Right hindlimb (tissue), 1 donor: Measurements from ENCODE around the gene C10orf143.
A peak's percentile ranks its signal among the peaks of the same experiment; 100 is the strongest.
"Not testable (repeated sequence)": the region's sequence is repeated elsewhere in the genome, so short reads cannot be mapped to it uniquely, and the experiment has no call there.

Source experiments
- DNase-seq: peaks from one replicate; pipeline ENCODE4 v3.0.0-alpha.2; 2018

The C10orf143 gene

DNA sequence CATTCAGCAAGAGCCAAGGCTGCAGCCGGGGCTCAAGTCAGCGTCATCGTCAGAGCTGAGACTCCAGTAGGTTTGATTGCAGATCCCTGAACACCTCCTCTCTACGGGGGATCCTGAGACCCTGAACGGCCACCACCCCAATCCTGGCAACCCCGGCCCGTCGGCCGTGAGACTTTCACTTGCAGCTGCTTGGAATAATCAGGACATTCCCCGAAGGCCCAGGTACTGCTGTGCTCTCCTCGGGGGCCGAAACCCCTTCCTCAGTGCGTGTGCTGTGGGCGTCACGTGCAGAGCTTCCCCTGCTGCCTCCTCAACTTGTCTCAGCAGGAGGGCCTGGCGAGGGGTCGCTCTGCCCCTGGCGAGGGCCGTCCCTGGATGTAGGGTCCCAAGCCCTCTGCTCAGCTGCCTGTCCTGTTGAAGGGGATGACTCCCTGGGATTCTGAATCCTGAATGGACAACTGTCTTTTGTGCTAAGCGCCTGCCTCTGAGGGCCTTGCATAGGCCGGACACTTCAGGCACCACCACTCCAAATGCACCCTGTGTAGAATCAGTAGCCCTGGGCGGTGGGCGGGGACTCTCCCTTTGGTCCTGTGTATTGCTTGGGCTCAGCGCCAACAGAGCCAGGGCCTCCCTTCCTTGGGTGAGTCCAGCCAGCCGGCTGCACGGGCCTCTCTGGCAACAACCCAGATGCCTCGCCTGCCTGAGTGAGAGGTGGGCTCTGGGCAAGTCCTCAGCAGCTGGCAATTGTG lies 82.7 kb downstream of the C10orf143 start:
- DNase-seq = no peak

DNA sequence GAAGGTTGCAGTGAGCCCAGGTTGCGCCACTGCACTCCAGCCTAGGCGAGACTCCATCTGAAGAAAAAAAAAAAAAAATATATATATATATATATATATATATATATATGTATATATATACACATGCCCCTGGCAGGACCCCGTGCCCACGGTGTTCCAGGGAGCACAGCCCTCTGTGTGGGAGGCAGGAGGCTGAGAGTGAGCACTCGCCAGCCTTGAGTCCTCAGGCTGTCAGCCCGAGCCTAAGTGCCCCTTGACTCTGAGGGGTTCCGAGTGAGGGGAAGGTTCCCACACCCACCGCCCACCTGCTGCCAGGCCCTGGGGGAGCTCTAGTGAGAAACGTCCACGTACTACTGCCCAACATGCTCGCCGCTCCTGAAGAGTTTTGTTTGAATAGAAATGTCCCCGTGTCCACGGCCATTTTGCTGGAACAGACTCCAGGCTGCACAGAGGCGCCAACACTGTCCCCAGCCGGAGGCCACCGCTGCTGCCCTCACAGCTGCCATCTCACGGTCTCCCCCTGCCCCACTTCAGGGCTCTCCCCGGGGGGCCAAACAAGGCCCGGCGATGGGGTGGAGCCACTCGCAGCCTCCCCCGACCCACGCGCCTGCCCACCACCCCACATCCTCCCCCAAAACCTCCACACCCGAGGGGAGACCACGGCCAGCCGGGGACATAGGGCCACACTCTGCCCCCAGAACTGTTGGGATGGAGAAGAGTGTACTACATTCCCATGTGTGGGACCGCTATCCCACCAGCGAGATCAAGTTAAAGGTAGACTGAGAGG lies 83.8 kb downstream of the C10orf143 start:
- DNase-seq = peak; percentile 8

DNA sequence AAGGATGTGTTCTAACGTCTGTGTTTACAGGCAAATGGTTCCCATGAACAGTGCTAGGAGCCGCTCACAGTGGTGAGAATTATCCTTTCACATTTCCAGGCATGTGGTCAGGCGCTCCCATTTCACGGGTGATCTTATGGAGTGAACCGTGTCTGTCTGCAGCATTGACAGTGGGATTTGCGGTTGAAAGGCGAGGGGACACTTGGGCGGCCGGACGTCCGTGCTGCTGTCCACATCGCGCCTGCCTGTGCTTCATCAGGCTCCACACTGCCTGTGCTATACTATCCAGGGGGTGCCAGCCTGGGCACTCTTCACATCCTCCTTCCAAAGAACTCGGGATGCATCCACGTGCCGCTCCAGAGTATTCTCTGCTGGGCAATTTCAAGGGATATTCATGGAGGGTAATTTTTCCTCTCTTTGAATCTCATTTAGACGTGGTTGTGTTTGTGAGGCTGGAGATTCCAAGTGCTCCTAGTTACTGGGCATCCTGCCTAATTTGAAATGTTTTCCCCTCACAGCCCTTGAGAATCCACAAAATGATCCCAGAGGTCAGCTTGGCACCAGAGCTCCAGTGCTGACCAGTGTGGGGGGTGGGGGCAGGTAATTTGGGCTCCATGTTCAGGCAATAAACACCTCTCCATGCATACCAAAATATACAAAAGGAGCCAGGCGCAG lies 84.7 kb downstream of the C10orf143 start:
- peak; percentile 7 for DNase-seq

DNA sequence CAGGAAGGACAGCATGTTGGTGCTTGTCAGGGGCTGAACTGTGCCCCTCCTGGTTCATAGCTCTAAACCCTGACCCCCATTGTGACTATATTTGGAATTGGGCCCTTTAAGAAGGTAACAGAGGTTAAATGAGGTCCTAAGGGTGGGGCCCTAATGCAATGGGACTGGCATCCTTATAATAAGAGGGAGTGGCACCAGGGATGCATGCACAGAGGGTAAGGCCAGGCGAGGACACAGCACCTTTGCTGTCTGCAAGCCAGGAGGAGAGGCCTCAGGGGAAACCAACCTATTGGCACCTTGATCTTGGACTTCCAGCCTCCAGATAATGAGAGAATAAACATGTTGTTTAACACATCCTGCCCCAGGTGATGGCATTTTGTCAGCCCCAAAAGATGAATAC lies 85.3 kb downstream of the C10orf143 start:
- DNase-seq = peak; percentile 2

DNA sequence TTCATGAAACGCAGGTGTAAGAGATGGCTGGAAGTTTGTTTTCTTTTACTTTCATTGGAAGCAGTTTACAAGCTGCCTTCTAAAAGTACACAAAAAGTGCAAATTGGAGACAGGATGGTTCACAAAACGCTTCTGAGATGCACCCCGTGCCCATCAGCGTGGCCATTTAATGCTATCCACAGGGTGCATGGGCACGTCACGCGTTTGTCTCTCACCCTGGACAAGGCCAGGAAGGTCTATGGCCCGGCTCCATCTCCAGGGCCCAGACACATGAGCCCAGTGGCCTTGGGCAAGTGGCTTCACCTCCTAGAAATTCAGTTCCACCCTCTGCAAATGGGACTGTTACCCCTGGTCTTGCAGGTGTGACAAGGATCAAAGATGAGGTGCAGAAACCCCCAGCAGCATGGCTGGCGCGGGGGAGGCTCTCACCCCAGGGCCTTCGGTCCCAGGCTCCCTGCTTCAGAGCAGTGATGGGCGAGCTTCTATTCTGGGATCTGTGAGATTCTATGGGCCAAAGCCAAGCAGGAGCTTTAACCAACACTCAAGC lies 85.8 kb downstream of the C10orf143 start:
- peak; percentile 8 for DNase-seq

DNA sequence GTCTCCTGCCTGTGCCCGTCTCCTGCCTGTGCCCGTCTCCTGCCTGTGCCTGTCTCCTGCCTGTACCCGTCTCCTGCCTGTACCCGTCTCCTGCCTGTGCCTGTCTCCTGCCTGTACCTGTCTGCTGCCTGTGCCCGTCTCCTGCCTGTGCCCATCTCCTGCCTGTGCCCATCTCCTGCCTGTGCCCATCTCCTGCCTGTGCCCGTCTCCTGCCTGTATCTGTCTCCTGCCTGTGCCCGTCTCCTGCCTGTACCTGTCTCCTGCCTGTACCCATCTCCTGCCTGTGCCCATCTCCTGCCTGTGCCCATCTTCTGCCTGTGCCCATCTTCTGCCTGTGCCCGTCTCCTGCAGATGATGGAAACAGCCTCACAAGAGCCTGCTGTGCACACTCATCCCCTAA lies 86.3 kb downstream of the C10orf143 start:
- DNase-seq = not testable (repeated sequence)

DNA sequence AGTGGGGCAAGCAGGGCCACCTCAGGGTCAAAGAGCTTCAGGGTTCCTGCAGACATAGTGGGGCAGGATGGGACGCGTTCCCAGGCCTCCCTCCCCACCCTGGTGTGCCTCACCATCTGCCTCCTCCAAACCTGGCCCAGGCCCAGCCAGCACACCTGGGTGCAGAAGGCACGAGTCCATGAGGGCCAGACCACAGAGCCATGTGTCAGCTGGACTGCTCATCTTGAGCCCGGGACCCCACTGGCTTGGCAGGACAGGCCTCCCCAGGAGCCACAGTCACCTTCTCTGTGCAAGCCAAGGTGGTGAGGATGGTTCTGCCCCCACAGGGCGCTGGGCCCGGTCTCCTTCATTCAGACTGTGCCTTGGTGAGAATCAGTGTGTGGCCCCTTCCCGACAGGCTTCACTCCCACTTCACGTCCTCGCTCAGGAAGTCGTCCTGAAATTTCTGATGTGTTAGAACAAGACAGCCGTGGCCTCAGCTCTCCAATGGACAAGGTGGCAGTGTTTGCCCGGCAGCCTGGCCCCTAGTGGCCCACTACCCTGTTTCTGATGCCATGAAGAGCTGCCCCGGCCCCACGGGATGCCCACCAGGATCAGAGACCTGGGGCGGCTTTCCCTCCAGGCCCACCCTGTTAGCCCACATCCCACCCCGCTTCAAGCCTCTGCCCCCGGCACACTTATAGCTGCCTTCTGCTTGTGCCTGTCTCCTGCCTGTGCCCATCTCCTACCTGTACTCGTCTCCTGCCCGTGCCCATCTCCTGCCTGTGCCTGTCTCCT lies 87.0 kb downstream of the C10orf143 start:
- peak; percentile 11 for DNase-seq

DNA sequence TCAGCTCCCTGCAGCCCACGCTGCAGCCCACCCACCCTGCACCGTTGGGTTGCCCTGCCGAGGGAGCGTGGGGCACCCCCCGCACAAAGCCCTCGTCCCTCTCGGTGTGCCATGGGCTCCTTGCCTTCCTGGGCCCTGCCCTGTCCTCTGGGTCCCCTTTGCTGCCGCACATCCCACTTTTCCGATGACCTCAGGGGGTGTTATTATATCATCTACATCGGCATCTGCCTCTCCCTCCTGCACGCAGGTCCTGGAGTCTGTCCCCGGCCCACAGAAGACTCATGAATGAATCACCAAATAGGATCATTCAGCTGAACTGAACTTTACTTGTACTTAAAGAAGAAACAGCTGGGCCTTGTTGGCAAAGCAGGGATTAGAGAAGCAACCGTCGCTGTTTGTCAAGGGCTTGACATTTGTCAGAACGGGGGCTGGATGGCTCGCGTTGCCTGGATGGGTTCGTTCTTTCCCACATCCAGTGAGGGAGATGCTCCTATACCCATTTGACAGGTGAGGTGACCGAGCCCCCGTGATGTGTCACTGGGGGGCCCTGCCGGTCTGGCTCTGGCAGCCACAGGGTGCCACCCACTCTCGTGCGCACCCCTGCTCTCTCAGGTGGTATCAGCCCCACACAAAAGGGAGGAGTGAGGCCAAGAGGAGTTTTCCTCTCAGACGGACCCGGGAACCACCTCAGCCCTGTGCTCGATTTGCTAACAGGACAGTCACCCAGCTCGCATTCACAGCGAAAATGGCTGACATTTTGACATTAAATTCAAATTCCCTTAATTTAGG lies 87.9 kb downstream of the C10orf143 start:
- DNase-seq = peak; percentile 51

DNA sequence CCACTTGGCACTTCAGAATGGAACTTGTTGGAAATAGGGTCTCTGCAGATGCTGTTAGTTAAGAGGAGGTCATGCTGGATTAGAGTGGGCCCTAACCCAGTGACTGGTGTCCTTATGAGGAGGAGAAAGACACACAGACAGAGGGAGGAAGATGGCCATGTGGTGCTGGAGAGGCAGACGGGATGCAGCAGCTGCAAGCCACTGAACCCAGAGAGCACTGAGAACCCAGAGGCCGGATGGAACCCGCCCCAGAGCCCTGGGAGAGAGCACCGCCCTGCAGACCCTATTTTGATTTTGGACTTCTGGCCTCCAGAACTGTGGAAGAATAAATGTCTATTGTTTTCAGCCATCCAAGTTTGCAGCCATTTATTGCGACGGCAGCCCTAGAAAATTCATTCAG lies 88.5 kb downstream of the C10orf143 start:
- peak; percentile 27 for DNase-seq

DNA sequence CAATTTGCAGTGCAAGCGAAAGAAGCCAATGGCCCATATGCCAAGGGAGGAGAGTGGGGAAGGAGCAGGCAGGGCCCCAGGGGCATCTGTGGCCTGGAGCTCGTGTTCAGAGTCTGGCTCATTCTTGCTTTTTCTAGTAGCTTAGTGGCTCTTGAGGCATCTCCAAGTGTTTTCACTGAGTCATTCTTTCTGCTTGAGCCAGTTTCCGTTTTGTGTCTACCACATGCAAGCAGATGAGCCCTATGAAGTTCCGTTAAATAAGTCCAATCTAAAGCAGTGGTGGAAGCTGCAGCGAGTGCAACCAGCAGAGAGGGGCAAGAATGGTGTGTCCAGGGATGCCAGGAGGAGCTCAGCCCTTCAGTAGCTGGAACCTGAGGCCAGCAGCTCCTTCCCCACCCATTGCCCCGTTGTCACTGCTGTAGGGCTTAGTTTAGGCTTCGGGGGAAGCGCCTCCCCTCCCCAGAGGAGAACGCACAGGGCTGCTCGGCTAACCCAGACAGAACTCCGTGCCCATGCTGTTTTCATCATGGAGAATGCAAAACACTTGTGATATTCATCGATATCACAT lies 89.2 kb downstream of the C10orf143 start:
- DNase-seq = peak; percentile 66

DNA sequence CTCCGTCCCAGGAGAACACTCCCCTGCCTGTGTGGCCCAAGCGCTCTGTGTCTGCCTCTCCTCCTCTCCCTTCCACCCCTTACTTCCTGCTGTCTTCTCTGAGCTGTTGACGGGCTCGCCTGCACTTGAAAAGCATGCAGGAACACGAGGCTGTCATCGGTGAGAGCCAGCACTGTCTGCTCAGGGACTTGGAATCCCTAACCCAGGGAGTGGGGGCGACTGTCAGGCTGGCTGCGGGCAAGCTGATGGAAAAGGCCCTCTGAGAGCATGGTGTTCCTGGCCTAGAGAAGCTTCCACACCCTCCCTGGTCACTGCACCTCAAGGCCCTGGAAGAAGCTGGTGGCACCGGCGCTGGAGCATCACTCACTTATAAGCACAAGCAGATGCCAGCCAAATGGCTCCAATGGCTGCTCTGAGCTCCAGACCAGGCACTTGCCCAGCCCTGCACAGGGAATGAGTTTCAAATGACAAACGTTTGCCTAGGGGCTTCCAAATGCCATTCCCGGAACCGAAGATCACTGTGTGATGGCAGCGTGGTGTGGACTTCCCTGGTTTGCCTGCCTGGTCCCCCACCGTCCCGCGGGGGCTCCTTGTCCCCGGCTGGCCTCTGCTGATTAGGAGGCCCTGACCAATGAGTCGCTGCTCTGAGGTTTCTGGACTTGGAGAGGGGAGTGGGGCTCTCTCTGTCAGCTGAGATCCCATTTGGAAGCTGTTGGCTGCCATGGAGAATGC lies 89.8 kb downstream of the C10orf143 start:
- no peak for DNase-seq

DNA sequence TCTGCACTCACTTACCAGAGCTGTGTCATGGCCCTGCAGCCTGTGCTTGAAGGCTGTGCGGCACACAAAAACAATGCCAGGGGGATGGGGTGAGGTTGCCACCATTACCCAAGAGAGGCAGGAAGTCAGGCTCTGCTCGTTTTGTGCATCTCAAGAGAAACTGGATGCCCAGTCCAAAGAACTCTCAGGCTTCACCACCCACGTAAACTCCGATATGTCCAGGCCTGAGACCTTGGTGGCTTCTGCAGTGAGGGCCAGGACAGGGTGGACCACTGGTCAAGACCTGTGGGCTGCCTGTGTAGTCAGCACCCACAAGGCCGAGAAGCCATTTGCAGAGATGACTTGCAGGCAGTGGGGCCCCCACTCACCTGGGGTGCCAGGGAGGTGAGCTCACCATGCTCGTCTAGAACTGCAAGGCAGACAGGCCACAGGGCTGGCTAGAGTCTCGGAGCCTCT lies 91.9 kb downstream of the C10orf143 start:
- DNase-seq = no peak

DNA sequence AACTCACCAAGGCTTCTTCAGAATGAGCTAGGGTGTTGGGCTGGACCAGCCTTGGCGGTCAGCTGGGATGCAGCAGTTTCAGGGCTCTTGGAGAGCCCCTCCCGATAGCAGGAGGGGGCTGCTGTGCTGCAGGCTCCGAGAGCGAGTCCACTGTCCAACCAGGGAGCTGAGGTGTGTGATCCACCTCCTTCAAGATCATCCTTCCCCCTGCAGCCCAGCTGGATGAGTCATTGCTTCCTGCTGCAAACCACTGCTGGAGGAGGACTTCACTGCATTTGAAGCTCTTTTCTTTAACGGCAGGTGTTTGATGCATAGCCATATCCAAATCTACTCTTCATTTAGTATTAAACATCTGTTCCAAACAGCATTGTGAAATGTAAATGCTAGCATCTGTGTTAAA lies 92.4 kb downstream of the C10orf143 start:
- peak; percentile 58 for DNase-seq

DNA sequence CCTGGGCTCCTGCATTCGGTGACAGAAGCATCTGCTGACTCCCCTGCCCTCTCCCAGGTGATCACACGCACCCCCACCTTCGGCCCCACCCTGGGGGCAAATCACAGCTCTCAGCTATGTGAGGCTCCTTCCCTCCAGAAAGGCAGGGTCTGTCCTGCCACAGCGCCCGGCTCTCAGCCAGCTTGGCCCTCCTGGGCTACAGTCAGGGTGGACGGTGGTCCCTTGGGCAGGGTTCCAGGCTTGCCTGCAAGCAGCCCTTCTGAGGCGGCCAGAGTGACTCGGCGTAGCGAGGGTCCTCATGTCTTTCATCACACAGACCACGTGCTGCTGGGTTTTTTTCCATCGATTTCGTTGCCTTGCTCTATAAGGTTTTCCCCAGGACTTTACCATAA lies 93.0 kb downstream of the C10orf143 start:
- DNase-seq = no peak

DNA sequence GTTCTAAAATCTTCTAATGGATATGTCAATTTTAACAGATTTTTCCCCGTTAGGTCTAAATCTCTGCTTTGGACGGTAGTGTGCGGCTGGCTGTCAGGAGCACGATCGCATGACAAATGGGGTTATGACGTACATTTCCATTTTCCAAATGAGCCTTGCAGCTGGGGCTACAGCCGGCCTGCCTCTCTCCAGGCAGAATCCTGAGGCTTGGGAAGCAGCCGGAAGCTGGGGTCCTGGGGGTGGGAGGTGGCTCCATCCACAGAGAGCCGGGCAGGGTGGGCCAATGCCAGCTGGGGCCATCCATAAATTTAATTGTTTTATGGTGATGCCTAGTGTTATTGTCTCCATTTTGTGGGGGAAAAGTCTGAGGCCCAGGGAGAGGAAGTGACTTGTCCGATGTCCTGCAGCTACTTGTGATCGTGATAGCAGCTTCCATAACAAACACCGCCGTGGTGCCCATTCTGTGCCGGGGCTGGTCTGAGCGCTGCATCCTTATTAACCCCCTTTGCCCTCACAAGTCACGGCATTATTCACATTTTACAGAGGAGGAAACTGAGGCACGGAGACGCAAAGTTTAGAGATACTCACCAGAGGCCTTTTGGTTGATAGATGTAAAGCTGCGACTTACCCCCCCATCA lies 93.5 kb downstream of the C10orf143 start:
- no peak for DNase-seq

DNA sequence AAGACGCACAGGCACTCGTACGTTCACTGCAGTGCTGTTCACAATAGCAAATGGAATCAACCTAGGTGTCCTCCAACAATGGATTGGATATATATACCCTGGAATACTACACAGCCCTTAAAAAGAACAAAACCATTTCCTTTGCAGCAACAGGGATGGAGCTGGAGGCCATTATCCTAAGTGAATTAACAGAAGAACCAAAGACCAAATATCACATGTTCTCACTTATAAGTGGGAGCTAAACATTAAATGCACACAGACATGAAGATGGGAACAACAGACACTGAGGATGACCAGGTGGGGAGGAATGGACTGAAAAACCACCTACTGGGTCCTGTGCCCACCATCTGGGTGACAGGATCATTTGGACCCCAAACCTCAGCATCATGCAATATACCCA lies 94.5 kb downstream of the C10orf143 start:
- no peak for DNase-seq

DNA sequence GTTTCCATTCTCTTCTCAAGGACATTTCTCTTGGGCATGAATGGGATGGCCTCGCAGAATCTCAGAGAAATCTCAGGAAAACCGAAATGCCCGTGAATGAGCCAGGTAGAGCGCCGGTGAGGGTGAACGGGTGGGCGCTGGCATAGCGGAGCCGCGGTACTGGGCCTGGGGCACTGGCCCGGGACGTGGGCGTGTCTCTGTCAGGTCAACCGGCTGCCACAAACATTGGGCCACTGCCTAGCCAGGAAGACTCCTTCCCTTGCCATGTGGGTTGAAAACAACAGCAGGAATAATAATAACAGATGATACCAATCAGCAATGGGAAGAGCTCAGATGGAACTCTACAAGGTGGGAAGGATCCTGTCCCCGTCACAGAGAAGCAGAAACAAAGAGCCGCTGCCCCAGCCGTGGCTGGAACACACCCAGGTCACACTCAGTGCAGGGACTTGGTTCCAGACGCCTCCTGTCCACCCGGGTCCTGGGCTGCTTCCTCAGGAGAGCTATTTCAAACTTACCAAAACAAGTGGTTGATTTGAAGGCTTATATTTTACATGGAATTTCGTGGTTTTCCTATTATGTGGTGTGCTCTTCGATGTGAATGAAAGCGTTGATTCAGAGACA lies 95.4 kb downstream of the C10orf143 start:
- no peak for DNase-seq

DNA sequence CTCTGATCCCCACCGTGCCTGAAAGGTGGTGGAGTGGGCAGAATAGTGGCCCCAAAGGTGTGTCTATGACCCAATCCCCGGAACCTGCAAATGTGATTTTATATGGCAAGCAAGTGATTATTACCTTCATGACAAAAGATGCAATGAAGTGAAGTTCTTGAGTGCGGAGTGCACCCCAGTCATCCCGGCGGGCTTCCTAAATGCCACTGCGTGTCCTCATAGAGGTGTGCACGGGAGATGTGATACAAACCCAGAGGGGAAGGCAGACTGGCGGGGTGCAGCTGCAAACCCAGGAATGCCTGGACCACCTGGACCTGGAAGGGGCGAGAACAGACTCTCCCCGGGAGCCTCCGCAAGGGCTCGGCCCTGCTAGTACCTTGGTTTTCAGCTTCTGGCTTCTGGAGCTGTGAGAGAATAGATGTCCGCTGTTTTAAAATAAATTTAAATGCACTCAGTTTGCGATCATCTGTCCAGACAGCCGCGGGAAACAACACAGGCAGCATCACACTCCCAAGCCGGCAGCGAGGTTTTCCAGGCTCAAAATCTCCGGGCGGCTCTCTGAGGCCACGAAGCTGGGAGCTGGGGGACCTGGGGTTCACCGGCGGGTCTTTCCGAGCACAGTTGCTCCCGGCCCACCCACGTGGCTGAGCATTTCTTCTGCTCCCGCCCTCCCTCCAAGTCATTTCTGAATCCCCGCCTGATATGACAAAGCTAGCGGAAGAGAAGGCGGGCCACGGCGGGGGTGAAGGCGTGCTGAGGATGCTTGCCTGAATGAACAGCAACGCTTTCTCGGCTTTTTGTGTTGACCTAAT lies 96.2 kb downstream of the C10orf143 start:
- peak; percentile 76 for DNase-seq
